Activated CD8-positive, alpha-beta memory T cell treated with anti-CD3 and anti-CD28 coated beads, Interleukin-2, amount 50 U/mL, for 1 hour (primary cell): ENCODE data around the gene GPSM1.

Experiments
- DNase-seq: peaks from one replicate; pipeline ENCODE4 v3.0.0-alpha.2; 2020; ENCODE audit errors: extremely low read depth

Gene GPSM1

GRCh38 chr9:136327304-136327974 lies at the start of gene GPSM1:
GPSM1 (plus strand) TSS chr9:136327539; CDS start chr9:136327696, 157 bp downstream.
- no peak for DNase-seq

- DNase-seq: no peak
Measured at GRCh38 chr9:136277746-136278145, 49.6 kb upstream of the GPSM1 start.

- DNase-seq: no peak
Measured at GRCh38 chr9:136278221-136278620, 49.1 kb upstream of the GPSM1 start.

GRCh38 chr9:136278894-136279293 lies 48.4 kb upstream of the GPSM1 start:
- no peak for DNase-seq

- DNase-seq: no peak
Measured at GRCh38 chr9:136279471-136279870, 47.9 kb upstream of the GPSM1 start.

- DNase-seq: no peak
Measured at GRCh38 chr9:136280535-136281315, 46.6 kb upstream of the GPSM1 start.

- no peak for DNase-seq
Measured at GRCh38 chr9:136281421-136282271, 45.7 kb upstream of the GPSM1 start.

- no peak for DNase-seq
Measured at GRCh38 chr9:136282272-136282861, 45.0 kb upstream of the GPSM1 start.

- no peak for DNase-seq
Measured at GRCh38 chr9:136283291-136284235, 43.8 kb upstream of the GPSM1 start.

- no peak for DNase-seq
Measured at GRCh38 chr9:136284311-136284710, 43.0 kb upstream of the GPSM1 start.

GRCh38 chr9:136284951-136285350 lies 42.4 kb upstream of the GPSM1 start:
- no peak for DNase-seq

GRCh38 chr9:136285501-136286358 lies 41.6 kb upstream of the GPSM1 start:
- no peak for DNase-seq

- DNase-seq: no peak
Measured at GRCh38 chr9:136286359-136286986, 40.9 kb upstream of the GPSM1 start.

GRCh38 chr9:136286987-136287379 lies 40.4 kb upstream of the GPSM1 start:
- DNase-seq: no peak

GRCh38 chr9:136287960-136288753 lies 39.2 kb upstream of the GPSM1 start:
- DNase-seq: no peak

GRCh38 chr9:136289651-136290507 lies 37.5 kb upstream of the GPSM1 start:
- no peak for DNase-seq

- DNase-seq: no peak
Measured at GRCh38 chr9:136290508-136291000, 36.8 kb upstream of the GPSM1 start.
